Measurements from ENCODE around the gene NR5A2.

NR5A2 gene

DNA sequence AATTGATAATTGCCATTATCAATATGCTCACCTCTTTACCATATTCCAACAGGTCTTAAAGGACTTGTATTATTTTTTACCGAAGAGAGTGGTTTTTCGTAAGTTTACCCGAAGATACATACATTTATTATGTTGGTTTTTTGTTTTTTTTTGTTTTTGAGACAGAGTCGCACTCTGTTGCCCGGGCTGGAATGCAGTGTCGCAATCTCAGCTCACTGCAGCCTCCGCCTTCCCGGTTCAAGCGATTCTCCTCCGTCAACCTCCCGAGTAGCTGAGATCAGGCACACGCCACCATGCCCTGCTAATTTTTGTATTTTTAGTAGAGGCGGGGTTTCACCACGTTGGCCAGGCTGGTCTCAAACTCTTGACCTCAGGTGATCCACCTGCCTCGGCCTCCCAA is 30.8 kb downstream of the NR5A2 start:
- Histone ChIP-seq H3K36me3 (ENCODE audit: control insufficient read depth, insufficient read depth, low read length) (no peaks in the 10 kb centered on the region), H3K27me3 (replicated peaks; ENCODE audit: control insufficient read depth, insufficient read depth, low read length, poor library complexity, severe bottlenecking) (no peaks in the 10 kb centered on the region), H3K4me3 (ENCODE audit: insufficient read depth, low read depth, low read length, poor library complexity, severe bottlenecking) (no peak overlapping the region), H3K27ac (ENCODE audit: insufficient read depth, low read length, poor library complexity, severe bottlenecking) (no peak overlapping the region), H3K9me3 (ENCODE audit: control insufficient read depth, low read length) (no peaks in the 10 kb centered on the region), H3K4me1 (ENCODE audit: control insufficient read depth, insufficient read depth, low read length, poor library complexity, severe bottlenecking) (no peaks in the 10 kb centered on the region)
- no peak for DNase-seq

DNA sequence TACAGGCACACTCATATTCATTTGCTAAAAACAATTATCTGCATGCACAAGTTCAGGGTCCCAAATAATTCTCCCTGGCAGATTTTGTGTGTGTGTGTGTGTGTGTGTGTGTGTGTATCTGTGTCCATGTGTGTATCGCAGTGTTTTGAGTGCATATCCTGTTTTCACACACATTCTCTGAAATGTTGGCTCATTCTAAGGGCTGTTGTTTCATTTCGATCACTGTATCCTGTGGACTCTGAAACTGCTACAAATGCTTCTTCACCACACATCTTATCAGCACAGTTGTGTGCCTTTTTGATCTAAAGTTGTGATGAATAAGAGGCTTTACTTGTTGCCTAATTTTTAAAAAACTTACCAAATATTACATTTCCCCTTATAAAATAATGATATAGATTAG is 34.6 kb downstream of the NR5A2 start:
- H3K27ac ChIP-seq (ENCODE audit: insufficient read depth, low read length, poor library complexity, severe bottlenecking), result no peak overlapping the region
- H3K4me1 ChIP-seq (ENCODE audit: control insufficient read depth, insufficient read depth, low read length, poor library complexity, severe bottlenecking), result no peaks in the 10 kb centered on the region
- H3K9me3 ChIP-seq (ENCODE audit: control insufficient read depth, low read length), result no peaks in the 10 kb centered on the region
- no peaks in the 10 kb centered on the region for H3K36me3 ChIP-seq (ENCODE audit: control insufficient read depth, insufficient read depth, low read length)
- DNase-seq, result no peak
- no peak overlapping the region for H3K4me3 ChIP-seq (ENCODE audit: insufficient read depth, low read depth, low read length, poor library complexity, severe bottlenecking)
- H3K27me3 ChIP-seq (replicated peaks; ENCODE audit: control insufficient read depth, insufficient read depth, low read length, poor library complexity, severe bottlenecking), result no peaks in the 10 kb centered on the region

DNA sequence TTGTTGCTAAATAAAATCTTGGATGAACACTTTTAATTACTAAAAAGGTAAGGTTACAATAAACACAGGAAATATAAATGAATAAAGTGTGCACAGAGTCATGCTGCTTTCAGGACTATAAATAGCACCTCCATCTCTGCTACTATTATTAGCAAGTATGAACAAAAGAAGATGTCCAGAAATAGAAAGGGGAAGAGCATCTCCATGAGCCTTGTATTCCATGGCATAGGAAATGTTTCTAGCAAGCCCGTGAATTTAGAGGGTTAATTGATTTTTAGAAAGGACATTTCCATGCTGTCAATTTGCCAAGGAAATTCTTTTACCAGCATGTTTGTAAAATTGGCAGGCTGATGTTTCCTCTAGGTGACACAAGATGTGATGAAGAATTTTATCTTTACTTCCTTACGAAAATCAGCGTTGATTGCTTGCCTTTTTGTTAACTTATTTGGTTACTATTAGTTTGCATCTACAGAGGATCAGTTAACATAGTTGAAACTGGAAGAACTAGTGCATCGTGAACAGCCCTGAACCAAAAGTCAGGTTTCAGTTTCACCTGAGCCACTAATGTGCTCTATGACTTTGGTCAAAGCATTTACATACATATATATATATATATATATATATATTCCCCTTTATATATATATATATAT is 45.3 kb downstream of the NR5A2 start:
- Histone ChIP-seq H3K36me3 (ENCODE audit: control insufficient read depth, insufficient read depth, low read length) (no peaks in the 10 kb centered on the region), H3K27ac (ENCODE audit: insufficient read depth, low read length, poor library complexity, severe bottlenecking) (no peak overlapping the region), H3K27me3 (replicated peaks; ENCODE audit: control insufficient read depth, insufficient read depth, low read length, poor library complexity, severe bottlenecking) (peaks cover 3% of the 10 kb centered on the region), H3K4me1 (ENCODE audit: control insufficient read depth, insufficient read depth, low read length, poor library complexity, severe bottlenecking) (no peaks in the 10 kb centered on the region), H3K4me3 (ENCODE audit: insufficient read depth, low read depth, low read length, poor library complexity, severe bottlenecking) (no peak overlapping the region), H3K9me3 (ENCODE audit: control insufficient read depth, low read length) (no peaks in the 10 kb centered on the region)
- DNase-seq, result no peak

DNA sequence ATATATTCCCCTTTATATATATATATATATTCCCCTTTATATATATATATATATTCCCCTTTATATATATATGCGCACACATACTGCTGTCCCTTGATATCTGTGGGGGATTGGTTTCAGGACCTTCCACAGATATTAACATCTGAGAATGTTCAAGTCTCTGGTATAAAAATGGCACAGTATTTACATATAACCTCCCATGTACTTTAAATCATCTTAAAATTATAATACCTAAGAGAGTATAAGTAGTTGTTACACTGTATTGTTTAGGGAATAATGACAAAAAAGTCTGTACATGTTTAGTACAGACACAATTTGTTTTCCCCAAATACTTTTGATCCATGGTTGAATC is 45.8 kb downstream of the NR5A2 start:
- Histone ChIP-seq H3K4me3 (ENCODE audit: insufficient read depth, low read depth, low read length, poor library complexity, severe bottlenecking) (no peak overlapping the region), H3K4me1 (ENCODE audit: control insufficient read depth, insufficient read depth, low read length, poor library complexity, severe bottlenecking) (no peaks in the 10 kb centered on the region), H3K36me3 (ENCODE audit: control insufficient read depth, insufficient read depth, low read length) (no peaks in the 10 kb centered on the region), H3K9me3 (ENCODE audit: control insufficient read depth, low read length) (no peaks in the 10 kb centered on the region), H3K27me3 (replicated peaks; ENCODE audit: control insufficient read depth, insufficient read depth, low read length, poor library complexity, severe bottlenecking) (peaks cover 3% of the 10 kb centered on the region), H3K27ac (ENCODE audit: insufficient read depth, low read length, poor library complexity, severe bottlenecking) (no peak overlapping the region)
- no peak for DNase-seq

DNA sequence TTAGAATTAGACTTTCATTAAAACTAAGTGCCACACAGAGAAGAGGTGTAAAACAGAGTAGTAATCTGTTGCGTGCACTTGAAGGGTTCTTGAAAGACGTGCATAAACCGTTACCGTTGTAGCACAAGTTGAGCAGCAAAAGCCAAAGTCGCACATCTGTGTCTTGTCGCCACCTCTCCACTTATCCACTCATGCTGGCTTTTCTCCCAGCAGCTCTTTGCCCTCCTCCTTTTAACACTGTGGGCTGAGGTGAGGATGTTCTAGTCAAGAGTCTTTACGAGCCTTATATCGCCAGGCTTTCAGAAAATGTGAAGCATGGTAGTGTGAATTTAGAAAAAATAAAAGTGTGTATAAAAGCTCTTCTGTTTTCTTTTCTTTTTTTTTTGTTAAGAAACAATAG is 48.0 kb downstream of the NR5A2 start:
- Histone ChIP-seq H3K36me3 (ENCODE audit: control insufficient read depth, insufficient read depth, low read length) (no peaks in the 10 kb centered on the region), H3K9me3 (ENCODE audit: control insufficient read depth, low read length) (no peaks in the 10 kb centered on the region), H3K27me3 (replicated peaks; ENCODE audit: control insufficient read depth, insufficient read depth, low read length, poor library complexity, severe bottlenecking) (no peaks in the 10 kb centered on the region), H3K27ac (ENCODE audit: insufficient read depth, low read length, poor library complexity, severe bottlenecking) (no peak overlapping the region), H3K4me3 (ENCODE audit: insufficient read depth, low read depth, low read length, poor library complexity, severe bottlenecking) (no peak overlapping the region), H3K4me1 (ENCODE audit: control insufficient read depth, insufficient read depth, low read length, poor library complexity, severe bottlenecking) (no peaks in the 10 kb centered on the region)
- DNase-seq, result no peak

DNA sequence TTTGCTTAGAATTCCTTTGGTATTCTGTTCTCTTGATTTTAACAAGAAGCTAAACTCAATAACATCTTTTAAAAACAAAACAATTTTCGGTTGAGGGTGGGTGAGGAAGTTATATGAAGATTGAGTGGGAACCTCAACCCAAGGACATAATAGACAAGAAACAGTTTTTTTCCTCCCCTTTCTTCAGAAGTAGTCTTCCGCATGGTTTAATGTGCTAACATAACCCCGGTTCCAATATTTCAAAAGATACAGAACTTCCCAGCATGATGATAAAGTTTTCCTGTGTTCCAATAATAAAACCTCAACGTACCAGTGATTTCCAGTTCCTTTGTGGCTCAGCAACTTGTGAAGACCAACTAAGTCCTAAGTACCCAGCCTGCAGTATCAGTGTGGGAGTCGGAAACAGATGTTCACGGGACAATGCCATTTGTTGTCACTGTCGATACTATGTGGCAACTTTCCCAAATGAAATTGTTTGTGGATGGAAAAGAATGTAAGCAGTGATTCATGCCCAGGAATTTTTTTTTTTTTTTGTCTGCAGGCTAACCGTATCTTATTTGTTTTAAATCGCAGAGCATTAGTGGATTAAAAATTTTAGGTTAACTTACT is 48.5 kb downstream of the NR5A2 start:
- H3K9me3 ChIP-seq (ENCODE audit: control insufficient read depth, low read length), result no peaks in the 10 kb centered on the region
- H3K36me3 ChIP-seq (ENCODE audit: control insufficient read depth, insufficient read depth, low read length), result no peaks in the 10 kb centered on the region
- no peak overlapping the region for H3K27ac ChIP-seq (ENCODE audit: insufficient read depth, low read length, poor library complexity, severe bottlenecking)
- H3K4me3 ChIP-seq (ENCODE audit: insufficient read depth, low read depth, low read length, poor library complexity, severe bottlenecking), result no peak overlapping the region
- DNase-seq, result no peak
- no peaks in the 10 kb centered on the region for H3K27me3 ChIP-seq (replicated peaks; ENCODE audit: control insufficient read depth, insufficient read depth, low read length, poor library complexity, severe bottlenecking)
- H3K4me1 ChIP-seq (ENCODE audit: control insufficient read depth, insufficient read depth, low read length, poor library complexity, severe bottlenecking), result no peaks in the 10 kb centered on the region

DNA sequence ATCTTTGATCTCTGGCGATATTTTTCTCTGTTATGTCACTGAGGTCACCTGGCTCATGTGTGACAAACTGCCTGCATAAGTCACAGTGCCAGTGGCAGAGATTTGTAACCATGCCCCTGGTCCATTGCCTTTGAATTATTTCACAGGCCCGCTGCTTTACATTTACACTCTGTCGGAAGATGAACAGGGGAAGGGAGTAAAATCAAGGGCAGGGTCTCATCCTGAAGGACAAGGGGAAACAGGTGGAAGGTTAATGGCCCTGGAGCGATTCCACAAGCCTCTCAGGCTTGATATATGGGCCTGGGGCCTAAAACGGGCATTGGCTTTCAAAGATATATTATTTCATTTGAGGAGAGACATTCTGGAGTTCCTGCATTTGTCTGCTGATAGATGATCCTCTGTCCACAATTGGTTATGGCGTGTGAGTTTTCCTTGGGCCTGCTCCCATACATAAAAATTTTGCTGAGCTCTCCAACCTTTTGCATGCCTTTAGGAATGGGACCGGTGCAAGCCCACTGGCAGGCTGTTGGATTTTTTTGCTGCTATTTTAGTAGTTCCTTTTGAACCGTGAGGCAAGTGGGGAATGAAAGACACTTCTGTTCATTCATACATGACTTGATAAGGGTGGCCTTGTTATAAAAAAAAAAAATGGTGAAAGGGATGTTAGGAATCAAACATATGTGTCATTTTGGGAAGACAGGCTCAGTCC is 51.9 kb downstream of the NR5A2 start:
- Histone ChIP-seq H3K36me3 (ENCODE audit: control insufficient read depth, insufficient read depth, low read length) (no peaks in the 10 kb centered on the region), H3K27me3 (replicated peaks; ENCODE audit: control insufficient read depth, insufficient read depth, low read length, poor library complexity, severe bottlenecking) (no peaks in the 10 kb centered on the region), H3K4me3 (ENCODE audit: insufficient read depth, low read depth, low read length, poor library complexity, severe bottlenecking) (no peak overlapping the region), H3K9me3 (ENCODE audit: control insufficient read depth, low read length) (no peaks in the 10 kb centered on the region), H3K4me1 (ENCODE audit: control insufficient read depth, insufficient read depth, low read length, poor library complexity, severe bottlenecking) (no peaks in the 10 kb centered on the region), H3K27ac (ENCODE audit: insufficient read depth, low read length, poor library complexity, severe bottlenecking) (no peak overlapping the region)
- no peak for DNase-seq

DNA sequence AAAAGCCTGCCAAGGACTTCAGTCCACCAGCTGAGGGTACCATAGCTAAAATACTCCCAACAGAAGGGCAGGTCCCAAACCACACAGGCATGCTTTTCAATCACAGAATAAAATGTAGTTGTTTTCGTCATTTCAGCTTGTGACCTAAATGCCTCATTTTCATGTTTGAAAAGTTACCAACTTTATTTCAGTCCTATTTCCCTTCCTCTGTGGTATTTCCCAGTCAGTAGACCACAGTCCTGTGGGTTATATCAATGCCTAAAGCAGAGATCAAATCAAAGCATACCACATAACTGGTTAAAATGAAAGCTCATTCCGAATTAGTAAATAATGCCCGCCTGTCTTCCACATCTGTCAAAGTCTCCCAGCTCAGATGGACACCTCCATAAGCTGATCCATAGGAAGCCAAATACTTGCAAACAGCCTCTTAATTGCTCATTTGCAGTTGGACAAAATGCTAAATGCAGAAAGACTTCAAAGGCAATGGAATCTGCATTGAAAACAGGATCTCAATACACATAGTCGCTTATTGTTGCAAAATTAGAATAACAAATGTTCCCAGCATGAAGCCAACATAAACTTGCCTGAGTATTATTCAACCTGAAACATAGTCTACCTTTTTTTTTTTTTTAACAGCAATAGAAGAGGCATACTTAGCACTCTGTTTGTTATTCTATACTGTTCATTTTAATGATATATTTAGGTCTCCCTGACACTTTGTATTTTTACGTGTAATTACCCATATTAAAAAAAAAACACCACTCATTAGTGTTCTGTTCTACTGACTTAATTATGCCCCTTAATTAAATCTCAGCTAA is 53.9 kb downstream of the NR5A2 start:
- no peak for DNase-seq
- no peaks in the 10 kb centered on the region for H3K4me1 ChIP-seq (ENCODE audit: control insufficient read depth, insufficient read depth, low read length, poor library complexity, severe bottlenecking)
- no peaks in the 10 kb centered on the region for H3K36me3 ChIP-seq (ENCODE audit: control insufficient read depth, insufficient read depth, low read length)
- H3K9me3 ChIP-seq (ENCODE audit: control insufficient read depth, low read length), result no peaks in the 10 kb centered on the region
- no peak overlapping the region for H3K27ac ChIP-seq (ENCODE audit: insufficient read depth, low read length, poor library complexity, severe bottlenecking)
- no peaks in the 10 kb centered on the region for H3K27me3 ChIP-seq (replicated peaks; ENCODE audit: control insufficient read depth, insufficient read depth, low read length, poor library complexity, severe bottlenecking)
- no peak overlapping the region for H3K4me3 ChIP-seq (ENCODE audit: insufficient read depth, low read depth, low read length, poor library complexity, severe bottlenecking)

DNA sequence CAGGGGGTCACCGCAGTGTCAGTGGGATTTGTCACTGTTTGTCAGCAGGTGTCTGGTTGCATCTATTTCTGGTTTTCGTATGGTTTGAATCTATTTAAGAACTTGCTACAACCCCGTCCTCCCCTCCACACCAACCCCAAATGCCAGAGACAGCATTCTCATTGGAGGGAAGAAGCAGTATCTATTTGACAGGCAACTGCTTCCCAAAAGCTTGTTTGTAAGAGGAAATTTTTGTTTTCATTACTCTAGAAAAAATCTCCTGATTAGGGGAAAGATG is 54.4 kb downstream of the NR5A2 start:
- H3K4me1 ChIP-seq (ENCODE audit: control insufficient read depth, insufficient read depth, low read length, poor library complexity, severe bottlenecking), result no peaks in the 10 kb centered on the region
- no peak overlapping the region for H3K27ac ChIP-seq (ENCODE audit: insufficient read depth, low read length, poor library complexity, severe bottlenecking)

DNA sequence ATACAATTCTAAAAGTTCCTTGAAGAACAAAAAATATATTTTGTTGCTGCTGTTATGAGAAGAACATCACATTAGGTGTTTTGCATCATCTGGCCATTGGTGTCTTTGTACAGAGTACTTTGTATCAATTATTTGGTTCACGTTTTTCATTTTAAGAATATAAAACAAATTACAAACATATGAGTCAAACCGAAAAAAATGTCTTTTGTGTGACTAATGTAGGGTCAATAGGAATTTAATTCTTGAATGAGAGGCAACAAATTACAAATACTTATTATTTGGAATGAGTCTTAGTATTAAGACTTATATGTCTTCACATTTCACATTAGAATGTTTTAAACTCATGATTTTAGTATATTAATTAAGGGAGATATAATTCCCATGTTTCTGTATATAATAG is 54.8 kb downstream of the NR5A2 start:
- Histone ChIP-seq H3K9me3 (ENCODE audit: control insufficient read depth, low read length) (no peaks in the 10 kb centered on the region), H3K36me3 (ENCODE audit: control insufficient read depth, insufficient read depth, low read length) (no peaks in the 10 kb centered on the region), H3K4me1 (ENCODE audit: control insufficient read depth, insufficient read depth, low read length, poor library complexity, severe bottlenecking) (no peaks in the 10 kb centered on the region), H3K27me3 (replicated peaks; ENCODE audit: control insufficient read depth, insufficient read depth, low read length, poor library complexity, severe bottlenecking) (no peaks in the 10 kb centered on the region), H3K27ac (ENCODE audit: insufficient read depth, low read length, poor library complexity, severe bottlenecking) (no peak overlapping the region), H3K4me3 (ENCODE audit: insufficient read depth, low read depth, low read length, poor library complexity, severe bottlenecking) (no peak overlapping the region)
- no peak for DNase-seq

More for the DNA sequence above, 54.4 kb downstream of the NR5A2 start:
- H3K36me3 ChIP-seq (ENCODE audit: control insufficient read depth, insufficient read depth, low read length), result no peaks in the 10 kb centered on the region
- no peaks in the 10 kb centered on the region for H3K27me3 ChIP-seq (replicated peaks; ENCODE audit: control insufficient read depth, insufficient read depth, low read length, poor library complexity, severe bottlenecking)
- H3K9me3 ChIP-seq (ENCODE audit: control insufficient read depth, low read length), result no peaks in the 10 kb centered on the region
- H3K4me3 ChIP-seq (ENCODE audit: insufficient read depth, low read depth, low read length, poor library complexity, severe bottlenecking), result no peak overlapping the region
- no peak for DNase-seq

Measured in effector memory CD4-positive, alpha-beta T cell (primary cell).